SK-N-SH (cell line): ENCODE data around the gene PACSIN2. TPM values are rescaled to one million over a fixed set of nuclear protein-coding genes. Genes with fewer than 3 reads are reported as not detected.

ENCODE experiments used
- CTCF ChIA-PET: fragments of 300-600, 350-600 bp; formaldehyde crosslinking; extraction: SDS; loops from one replicate; lab custom pipeline; 2021; lab: Yijun Ruan, JAX
- POLR2A ChIA-PET: fragments of 350-600 bp; sonication (Branson Sonifier 250); formaldehyde crosslinking; extraction: SDS; loops from one replicate; lab custom pipeline; 2020; ENCODE audit warnings: antibody characterized with exemption, inconsistent platforms; lab: Yijun Ruan, JAX
- DNase-seq: peaks from one replicate; pipeline ENCODE4 v3.0.0; 2012
- H2AFZ ChIP-seq: fragments of 200-600 bp; sonication (generic); 2 replicates; pipeline ENCODE4 v1.8.1; 2016; ENCODE audit warnings: antibody characterized with exemption, mild to moderate bottlenecking, low read depth
- H3F3A ChIP-seq: fragments of 200-600 bp; sonication (generic); replicated peaks from 2 replicates; pipeline ENCODE3; 2016; ENCODE audit warnings: antibody characterized with exemption, mild to moderate bottlenecking; ENCODE audit not compliant: insufficient read depth
- H3K27ac ChIP-seq, 2 experiments: fragments of 200-500 bp in 1 of 2; fragments of 200-600 bp in 1 of 2; sonication (Bioruptor generic) in 1 of 2; sonication (generic), shearing (Covaris generic) in 1 of 2; 2 replicates each; pipeline versions ENCODE4 v1.5.1 to v1.6.1; 2014 to 2016; ENCODE audit warnings: low read depth in 2 of 2, inconsistent platforms in 1 of 2, low read length in 1 of 2, mild to moderate bottlenecking in 1 of 2, mixed read lengths in 1 of 2
- H3K27me3 ChIP-seq: fragments of 200-600 bp; sonication (generic), shearing (Covaris generic); 2 replicates; pipeline ENCODE4 v1.6.1; 2016; ENCODE audit warnings: mixed run types; ENCODE audit not compliant: insufficient read depth
- H3K36me3 ChIP-seq, 2 experiments: fragments of 200-500 bp in 1 of 2; fragments of 200-600 bp in 1 of 2; sonication (Bioruptor generic) in 1 of 2; sonication (generic) in 1 of 2; replicated peaks in 1 of 2; 2 replicates each; pipeline versions ENCODE3 to v1.5.1; 2014 to 2016; ENCODE audit warnings: low read length in 1 of 2, mild to moderate bottlenecking in 1 of 2; ENCODE audit not compliant: insufficient read depth in 2 of 2, control insufficient read depth in 1 of 2
- H3K4me1 ChIP-seq, 2 experiments: fragments of 200-500 bp in 1 of 2; fragments of 200-600 bp in 1 of 2; sonication (Bioruptor generic) in 1 of 2; sonication (generic), shearing (Covaris generic) in 1 of 2; 2 replicates each; pipeline versions ENCODE4 v1.5.1 to v1.6.1; 2014 to 2016; ENCODE audit warnings: low read depth in 1 of 2, low read length in 1 of 2, mixed run types in 1 of 2; ENCODE audit not compliant: insufficient read depth in 2 of 2, control insufficient read depth in 1 of 2
- H3K4me2 ChIP-seq: fragments of 200-600 bp; sonication (generic), shearing (Covaris generic); 2 replicates; pipeline ENCODE4 v1.6.1; 2017; ENCODE audit warnings: mixed run types
- H3K4me3 ChIP-seq, 2 experiments: fragments of 200-500 bp in 1 of 2; fragments of 200-600 bp in 1 of 2; sonication (Bioruptor generic) in 1 of 2; sonication (generic), shearing (Covaris generic) in 1 of 2; 2 replicates each; pipeline versions ENCODE4 v1.5.1 to v1.8.1; 2014 to 2016; ENCODE audit warnings: low read depth in 2 of 2, inconsistent platforms in 1 of 2, low read length in 1 of 2, mild to moderate bottlenecking in 1 of 2, mixed read lengths in 1 of 2, moderate library complexity in 1 of 2
- H3K79me2 ChIP-seq: fragments of 200-600 bp; sonication (generic); 2 replicates; pipeline ENCODE4 v1.8.1; 2017; ENCODE audit warnings: mild to moderate bottlenecking; ENCODE audit not compliant: insufficient read depth
- H3K9ac ChIP-seq: fragments of 200-600 bp; sonication (generic); 2 replicates; pipeline ENCODE4 v1.6.1; 2017; ENCODE audit warnings: mixed run types
- H3K9me2 ChIP-seq: fragments of 200-600 bp; sonication (generic); 2 replicates; pipeline ENCODE4 v1.6.1; 2017; ENCODE audit warnings: mixed run types
- H3K9me3 ChIP-seq: fragments of 200-600 bp; sonication (generic); 2 replicates; pipeline ENCODE4 v1.6.1; 2017; ENCODE audit warnings: mixed run types, mild to moderate bottlenecking, moderate library complexity
- H4K20me1 ChIP-seq: fragments of 200-600 bp; sonication (generic); 2 replicates; pipeline ENCODE4 v1.6.1; 2017; ENCODE audit warnings: mild to moderate bottlenecking, mixed run types; ENCODE audit not compliant: insufficient read depth
- EP300 ChIP-seq, 2 experiments: IDR thresholded peaks; 2 replicates each; pipeline versions ENCODE4 v1.4.0 to v1.6.1; 2012; ENCODE audit warnings: borderline replicate concordance in 1 of 2, low read depth in 1 of 2, low read length in 1 of 2
- FOSL2 ChIP-seq: IDR thresholded peaks from 2 replicates; pipeline ENCODE4 v1.4.0; 2012; ENCODE audit warnings: low read depth, mild to moderate bottlenecking, moderate library complexity, borderline replicate concordance
- FOXM1 ChIP-seq: IDR thresholded peaks from 2 replicates; pipeline ENCODE4 v1.4.0; 2012; ENCODE audit warnings: low read depth, mild to moderate bottlenecking
- GABPA ChIP-seq: IDR thresholded peaks from 2 replicates; pipeline ENCODE4 v1.4.0; 2012; ENCODE audit warnings: low read depth, mild to moderate bottlenecking
- MEF2A ChIP-seq: IDR thresholded peaks from 2 replicates; pipeline ENCODE4 v1.4.0; 2012; ENCODE audit warnings: low read depth, borderline replicate concordance
- PBX3 ChIP-seq: IDR thresholded peaks from 2 replicates; pipeline ENCODE4; 2012
- POLR2AphosphoS5 ChIP-seq: IDR thresholded peaks from 2 replicates; pipeline ENCODE4 v1.6.1; 2012; ENCODE audit warnings: low read depth, low read length
- RFX5 ChIP-seq: IDR thresholded peaks from 2 replicates; pipeline ENCODE4 v1.6.1; 2012; ENCODE audit warnings: mild to moderate bottlenecking, improper control_type of control experiment, low read length
- RXRA ChIP-seq: IDR thresholded peaks from 2 replicates; pipeline ENCODE4 v1.4.0; 2012; ENCODE audit warnings: low read depth, mild to moderate bottlenecking, borderline replicate concordance
- USF2 ChIP-seq: fragments of 150-350 bp; IDR thresholded peaks from 2 replicates; pipeline ENCODE4 v1.6.1; 2017; ENCODE audit warnings: antibody characterized with exemption, low read length, low read depth, borderline replicate concordance
- WGBS: methylation state at CpG from one replicate; pipeline ENCODE4 v1.1.6; 2017; ENCODE audit warnings: low lambda C conversion rate; 5-methylcytosine and 5-hydroxymethylcytosine counted together
- polyA plus RNA-seq, 3 experiments: library from polyadenylated mRNA; depleted of rRNA; stranded (reverse); fragments of >200 nt; gene quantifications; 2 replicates each; pipeline ENCODE4 v1.2.3, GENCODE V29; 2012

The PACSIN2 gene
- polyA plus RNA-seq, 1 of the 3 experiments (the other 2 are of a cell fraction), result 60.5 TPM

- H3K9ac ChIP-seq, result no peak overlapping the region
- H3K4me2 ChIP-seq, result no peak overlapping the region
- DNase-seq, result no peak
- H3F3A ChIP-seq, result no peaks in the 10 kb centered on the region
- H3K4me3 ChIP-seq, result no peak overlapping the region
- no peaks in the 10 kb centered on the region for H3K9me2 ChIP-seq
- no peaks in the 10 kb centered on the region for H4K20me1 ChIP-seq
- TF ChIP-seq PBX3, result no peak
- no peak for TF ChIP-seq EP300 (IDR thresholded peaks at IDR 0.05; ENCODE audit: borderline replicate concordance in 1 of 2, low read depth in 1 of 2, low read length in 1 of 2)
- TF ChIP-seq RFX5, result no peak
- TF ChIP-seq FOSL2, result no peak
- TF ChIP-seq MEF2A, result no peak
- H3K27ac ChIP-seq, result no peak overlapping the region
- peaks cover 0 to 2% of the 10 kb centered on the region in 2 experiments; a peak in 1 of 4 replicates for H3K4me1 ChIP-seq
- ChIA-PET CTCF (no interaction called here), POLR2A (no interaction called here)
- H3K27me3 ChIP-seq, result no peaks in the 10 kb centered on the region
- no peaks in the 10 kb centered on the region for H3K79me2 ChIP-seq
- H3K9me3 ChIP-seq, result no peaks in the 10 kb centered on the region
- H2AFZ ChIP-seq, result no peak overlapping the region
- H3K36me3 ChIP-seq, result peaks cover 0 to 11% of the 10 kb centered on the region in 2 experiments
Measured at GRCh38 chr22:42873356-42873755, 141.6 kb downstream of the PACSIN2 start.

GRCh38 chr22:42872821-42873220 lies 142.1 kb downstream of the PACSIN2 start:
- H3K4me2 ChIP-seq, result no peak overlapping the region
- H3K79me2 ChIP-seq, result no peaks in the 10 kb centered on the region
- no peaks in the 10 kb centered on the region for H3F3A ChIP-seq
- DNase-seq, result no peak
- ChIA-PET POLR2A (no interaction called here), CTCF (no interaction called here)
- no peak overlapping the region; a peak in 1 of 4 replicates for H3K27ac ChIP-seq
- H3K27me3 ChIP-seq, result no peaks in the 10 kb centered on the region
- no peak overlapping the region for H3K4me3 ChIP-seq
- H3K36me3 ChIP-seq, result peaks cover 0 to 9% of the 10 kb centered on the region in 2 experiments
- TF ChIP-seq EP300 (IDR thresholded peaks at IDR 0.05; ENCODE audit: borderline replicate concordance in 1 of 2, low read depth in 1 of 2, low read length in 1 of 2), result no peak
- TF ChIP-seq POLR2AphosphoS5, result no peak
- TF ChIP-seq RXRA, result no peak
- TF ChIP-seq FOSL2, result no peak
- H2AFZ ChIP-seq, result no peak overlapping the region
- H3K9me3 ChIP-seq, result no peaks in the 10 kb centered on the region
- peaks cover 0 to 2% of the 10 kb centered on the region in 2 experiments; a peak in 1 of 4 replicates for H3K4me1 ChIP-seq
- no peaks in the 10 kb centered on the region for H4K20me1 ChIP-seq
- no peaks in the 10 kb centered on the region for H3K9me2 ChIP-seq
- no peak overlapping the region for H3K9ac ChIP-seq
- WGBS, result 86% methylated on average over 8 of the region's 9 CpGs

- Histone ChIP-seq H2AFZ (no peak overlapping the region), H3K9me2 (no peaks in the 10 kb centered on the region), H3K36me3 (peaks cover 0 to 3% of the 10 kb centered on the region in 2 experiments), H3F3A (no peaks in the 10 kb centered on the region), H3K27ac (no peak overlapping the region), H3K9me3 (no peaks in the 10 kb centered on the region), H4K20me1 (no peaks in the 10 kb centered on the region), H3K9ac (no peak overlapping the region), H3K27me3 (no peaks in the 10 kb centered on the region), H3K4me3 (no peak overlapping the region), H3K4me2 (no peak overlapping the region), H3K79me2 (no peaks in the 10 kb centered on the region), H3K4me1 (peaks cover 0 to 2% of the 10 kb centered on the region in 2 experiments; a peak in 1 of 4 replicates)
- POLR2A ChIA-PET, result no interaction called here
- CTCF ChIA-PET, result interaction anchor here (1.6 kb wide), 1 partner anchor 13 kb away, joined by 3 read pairs; no protein-coding TSS in a partner anchor
- no peak for DNase-seq
- TF ChIP-seq FOXM1, result no peak
- TF ChIP-seq GABPA, result no peak
- no peak for TF ChIP-seq USF2
- 96% methylated on average over 12 of the region's 31 CpGs for WGBS
Measured at GRCh38 chr22:42871146-42872050, 143.6 kb downstream of the PACSIN2 start.
